ENCODE measurements around the gene SIX3.

Gene SIX3

GRCh38 chr2:44931198-44931780 lies 10.2 kb upstream of the SIX3 start:
- DNase-seq, result no peak

GRCh38 chr2:44932079-44932478 lies 9.4 kb upstream of the SIX3 start:
- no peak for DNase-seq

GRCh38 chr2:44932564-44933392 lies 8.7 kb upstream of the SIX3 start:
- no peak for DNase-seq

- DNase-seq, result no peak
Observed at GRCh38 chr2:44933434-44933951, 8.0 kb upstream of the SIX3 start.

- DNase-seq, result no peak
Observed at GRCh38 chr2:44934038-44934982, 7.2 kb upstream of the SIX3 start.

GRCh38 chr2:44934983-44935728 lies 6.3 kb upstream of the SIX3 start:
- DNase-seq, result no peak

- no peak for DNase-seq
Observed at GRCh38 chr2:44935729-44936098, 5.8 kb upstream of the SIX3 start.

- DNase-seq, result no peak
Observed at GRCh38 chr2:44936275-44936674, 5.2 kb upstream of the SIX3 start.

GRCh38 chr2:44936715-44937687 lies 4.5 kb upstream of the SIX3 start:
- DNase-seq, result no peak

GRCh38 chr2:44937688-44938240 lies 3.7 kb upstream of the SIX3 start:
- no peak for DNase-seq

GRCh38 chr2:44938287-44939105 lies 3.0 kb upstream of the SIX3 start:
- DNase-seq, result no peak

GRCh38 chr2:44939106-44940048 lies 2.1 kb upstream of the SIX3 start:
- DNase-seq, result no peak

GRCh38 chr2:44940049-44940494 lies 1.4 kb upstream of the SIX3 start:
- DNase-seq, result no peak

- DNase-seq, result no peak
Observed at GRCh38 chr2:44940732-44941464, 604 bp upstream of the SIX3 start.

GRCh38 chr2:44942304-44943030 lies 965 bp downstream of the SIX3 start:
- DNase-seq, result no peak

GRCh38 chr2:44943031-44943692 lies 1.7 kb downstream of the SIX3 start:
- DNase-seq, result no peak

GRCh38 chr2:44943693-44944101 lies 2.2 kb downstream of the SIX3 start:
- DNase-seq, result no peak

All from stimulated activated naive CD4-positive, alpha-beta T cell treated with Interleukin-2 at 50 U/mL for 16 hours (primary cell).